Muscle of back (tissue), 11 donors: ENCODE results near the gene LRP1B. TPM values are rescaled to one million over a fixed set of nuclear protein-coding genes. Genes with fewer than 3 reads are reported as not detected.
A peak's percentile ranks its signal among the peaks of the same experiment; 100 is the strongest.

Source experiments
- DNase-seq, 3 donors: peaks; one replicate each; pipeline versions ENCODE4 v3.0.0 to v3.0.0-alpha.2; 2013
- polyA plus RNA-seq, 10 donors: library from polyadenylated mRNA; unstranded; fragments of 120-200 nt; gene quantifications; one replicate each; pipeline ENCODE4 v1.2.1, GENCODE V29; 2013; ENCODE audit not compliant: insufficient read length in 10 of 10

Gene LRP1B
- polyA plus RNA-seq, 10 donors: 0.94 to 2.8 (median 1.9) TPM

DNA sequence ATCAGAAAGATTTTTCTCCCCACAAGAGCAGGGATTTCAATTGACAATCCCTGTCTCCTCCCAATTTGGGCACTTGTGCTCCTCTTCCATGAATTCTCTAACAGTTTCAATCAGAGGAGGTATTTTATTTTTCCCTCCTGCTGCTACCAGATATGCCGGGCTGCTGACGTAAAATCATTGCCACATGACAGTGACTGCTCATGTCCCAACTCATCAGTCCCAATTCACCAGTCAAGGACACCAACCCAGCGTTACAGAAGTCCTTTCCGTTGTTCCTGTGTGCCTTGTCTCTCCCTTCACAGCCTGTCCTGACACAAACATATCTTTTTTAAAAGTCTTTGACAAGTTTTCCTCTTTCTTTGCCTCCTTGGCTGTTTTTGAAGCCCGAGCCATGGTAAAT is 540.2 kb downstream of the LRP1B start:
- no peak for DNase-seq

DNA sequence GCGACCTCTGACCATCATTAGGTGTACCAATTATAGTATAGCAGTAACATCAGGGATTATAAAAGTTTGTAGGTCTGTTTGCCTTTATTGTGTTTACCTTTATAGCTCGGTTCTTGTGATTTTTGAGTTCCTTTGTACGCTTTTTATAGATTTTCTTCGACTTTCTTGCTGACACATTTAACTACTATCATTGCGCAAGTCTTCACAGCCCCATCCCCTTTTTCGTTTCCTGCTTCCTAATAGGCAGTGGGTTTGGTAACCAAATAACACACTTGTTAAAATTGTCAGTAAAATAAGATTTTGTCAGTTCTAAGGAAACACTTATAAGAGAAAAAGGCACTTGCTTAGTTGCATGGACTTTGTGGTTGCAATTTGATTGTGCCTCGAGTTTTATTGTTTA is 541.5 kb downstream of the LRP1B start:
- DNase-seq: no peak

DNA sequence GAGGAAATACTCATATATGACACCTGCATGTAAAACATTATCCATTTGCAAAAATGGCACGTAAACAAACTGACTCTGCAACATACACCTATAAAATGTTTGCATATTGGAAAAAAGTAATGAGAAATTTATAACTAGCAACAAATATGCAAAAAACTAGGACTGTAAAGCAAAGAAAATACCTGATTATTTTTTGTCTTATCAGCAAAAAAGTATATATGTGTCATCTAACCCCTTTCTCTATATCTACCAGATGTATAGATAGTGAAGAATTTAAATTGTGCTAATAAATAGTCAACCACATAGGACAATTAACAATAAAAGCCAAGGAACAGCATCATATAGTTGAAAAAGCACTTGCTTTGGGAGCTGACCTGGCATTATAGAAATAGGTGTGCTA is 543.8 kb downstream of the LRP1B start:
- no peak for DNase-seq

DNA sequence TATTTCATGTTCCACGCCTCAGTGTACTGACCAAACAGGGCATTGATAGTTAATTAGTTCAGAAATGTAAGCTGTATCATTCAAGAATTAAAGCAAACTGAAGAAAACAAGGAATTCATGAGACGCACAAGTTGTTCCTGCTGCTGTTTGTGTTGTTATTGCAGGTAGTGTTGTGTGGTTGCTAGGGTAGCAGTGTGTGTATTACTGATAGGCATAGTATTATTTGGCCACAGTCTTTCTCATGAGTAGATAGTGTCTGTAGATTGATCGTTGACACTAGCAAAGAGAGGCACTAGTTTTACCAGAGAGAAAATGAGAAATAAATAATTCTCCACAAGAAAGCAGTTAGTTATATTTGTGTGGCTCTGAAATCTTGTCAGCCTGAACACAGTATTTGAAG is 548.6 kb downstream of the LRP1B start:
- DNase-seq: no peak

DNA sequence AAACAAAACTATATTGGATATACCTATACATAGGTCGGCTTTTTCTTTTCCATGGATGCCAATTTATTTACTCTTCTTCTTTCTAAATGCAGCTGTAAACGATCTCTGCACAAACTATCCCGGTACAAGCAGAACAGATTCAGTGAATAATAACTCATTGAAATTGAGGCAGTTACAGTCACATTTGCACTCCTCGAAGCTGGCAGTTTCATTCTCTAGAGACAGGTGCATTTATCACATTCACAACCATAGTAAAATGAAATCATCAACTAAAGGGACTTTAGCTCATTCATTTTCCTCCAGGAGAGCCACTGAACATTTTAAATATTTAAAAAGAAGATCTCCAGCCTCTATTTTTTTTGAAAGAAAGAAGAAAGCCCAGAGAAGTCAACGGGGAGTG is 551.7 kb downstream of the LRP1B start:
- DNase-seq: no peak

DNA sequence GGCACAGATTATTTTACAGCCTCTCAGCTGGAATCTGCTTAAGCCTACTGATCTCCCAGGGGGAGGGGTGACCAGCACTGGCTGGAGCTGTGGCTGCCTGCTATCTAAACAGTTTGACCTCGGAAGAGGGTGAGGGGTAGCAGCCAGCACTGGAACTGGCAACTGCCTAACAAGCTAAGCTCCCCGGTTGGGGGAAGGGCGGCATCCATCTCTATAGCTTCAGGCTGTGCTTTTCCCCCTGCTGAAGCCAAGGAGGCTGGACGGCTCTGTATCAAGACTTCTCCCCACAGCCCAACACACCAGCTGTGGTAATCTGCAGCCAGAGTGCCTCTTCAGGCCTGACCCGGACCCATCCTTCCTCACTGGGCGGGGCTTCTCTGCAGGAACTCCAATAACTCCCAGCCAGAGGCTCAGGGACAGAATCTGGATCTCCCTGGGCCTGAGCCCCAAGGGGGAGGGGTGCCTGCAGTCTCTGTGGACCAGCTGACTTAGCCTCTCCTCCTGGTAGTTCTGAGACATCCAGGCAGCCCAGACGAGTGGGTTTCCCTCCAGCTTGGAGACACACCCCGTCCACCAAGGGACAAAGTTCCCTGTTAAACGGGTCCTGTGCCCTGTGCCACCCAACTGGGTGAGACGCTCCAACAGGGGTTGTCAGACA is 560.2 kb downstream of the LRP1B start:
- no peak for DNase-seq

DNA sequence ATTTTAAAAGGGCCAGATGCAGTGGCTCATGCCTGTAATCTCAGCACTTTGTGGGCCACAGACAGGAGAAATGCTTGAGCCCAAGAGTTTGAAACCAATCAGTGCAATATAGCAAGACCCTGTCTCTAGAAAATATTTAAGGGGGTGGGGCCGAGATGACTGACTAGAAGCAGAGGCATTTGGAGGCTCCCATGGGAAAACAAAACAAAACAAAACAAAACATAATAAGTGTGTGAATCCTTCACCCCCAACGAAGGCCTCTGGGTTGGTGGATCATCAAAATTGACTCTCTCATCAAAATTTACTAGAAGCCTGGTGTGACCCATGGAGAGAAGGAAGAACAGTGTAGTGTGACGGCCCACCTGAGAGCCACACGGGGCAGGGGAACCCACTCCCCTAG is 560.9 kb downstream of the LRP1B start:
- no peak for DNase-seq

DNA sequence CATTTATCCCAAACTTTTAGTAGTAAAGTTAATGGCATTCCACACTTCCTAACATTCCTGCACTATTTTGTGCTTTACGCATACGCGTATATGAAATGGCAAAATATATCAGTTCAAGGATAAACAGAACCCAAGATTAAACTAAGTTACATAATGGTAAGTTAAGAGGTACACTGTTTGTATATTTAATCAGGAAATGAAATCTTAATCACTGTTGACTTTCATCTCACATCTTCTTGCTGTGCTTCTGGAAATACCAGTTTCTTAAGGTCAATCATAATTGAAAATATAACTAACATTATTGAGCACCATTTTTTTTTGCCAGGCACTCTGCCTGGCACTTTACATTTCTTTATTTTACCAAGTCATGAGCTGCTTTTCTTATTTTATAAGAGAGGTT is 565.2 kb downstream of the LRP1B start:
- no peak for DNase-seq

DNA sequence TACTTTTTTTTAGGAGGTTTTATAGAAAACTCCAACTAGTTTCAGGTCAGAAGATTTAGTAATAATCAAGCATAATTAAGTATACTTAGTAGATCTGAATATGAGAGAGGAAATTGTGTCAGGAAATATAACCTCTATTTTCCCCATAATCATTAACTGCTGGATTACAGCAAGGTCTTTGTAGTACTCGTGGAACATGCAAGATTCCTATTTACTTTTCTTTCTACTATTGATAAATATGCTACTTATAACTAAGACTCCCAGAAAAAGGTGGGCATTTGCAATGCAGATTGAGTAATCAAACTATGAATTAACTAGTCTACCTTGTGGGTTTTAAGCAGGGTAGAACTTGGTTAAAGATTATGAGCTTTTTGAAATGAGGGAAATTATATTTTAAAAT is 570.1 kb downstream of the LRP1B start:
- no peak for DNase-seq

DNA sequence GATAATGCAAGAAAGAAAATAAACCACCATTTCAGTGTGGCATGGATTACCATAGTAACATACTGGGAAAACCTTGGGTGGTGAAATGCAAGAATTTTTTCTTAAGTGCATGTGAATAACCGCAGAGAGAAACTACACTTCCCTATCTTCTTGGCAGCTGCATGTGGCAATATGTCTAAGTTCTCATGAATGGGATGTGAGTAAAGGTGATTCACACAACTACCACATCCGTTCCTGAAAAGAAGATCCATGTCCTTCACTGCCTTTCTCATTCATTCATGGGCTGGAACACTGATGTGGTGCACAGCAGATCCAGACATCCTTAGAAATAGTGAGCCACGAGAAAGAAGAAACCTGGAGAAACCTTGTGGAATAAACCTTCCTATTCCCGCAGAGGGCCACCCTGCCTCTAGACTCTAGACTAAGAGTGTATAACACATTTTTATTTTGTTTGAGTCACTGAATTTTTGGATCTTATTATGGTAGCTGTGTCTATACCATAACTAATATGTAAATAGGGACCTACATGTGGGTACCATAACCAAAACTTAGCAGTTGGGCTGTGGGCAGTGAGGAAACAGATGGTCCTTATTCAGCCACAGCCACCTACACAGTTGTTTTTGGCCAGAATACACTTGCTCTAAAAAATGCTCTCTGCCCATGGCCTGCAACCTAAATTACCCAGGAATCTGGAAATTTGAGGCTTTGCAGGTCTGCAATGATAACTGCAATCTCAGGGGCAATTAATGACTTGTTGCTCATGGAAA is 573.3 kb downstream of the LRP1B start:
- peak in 2 of 3 donors; percentile 3 to 47 for DNase-seq

DNA sequence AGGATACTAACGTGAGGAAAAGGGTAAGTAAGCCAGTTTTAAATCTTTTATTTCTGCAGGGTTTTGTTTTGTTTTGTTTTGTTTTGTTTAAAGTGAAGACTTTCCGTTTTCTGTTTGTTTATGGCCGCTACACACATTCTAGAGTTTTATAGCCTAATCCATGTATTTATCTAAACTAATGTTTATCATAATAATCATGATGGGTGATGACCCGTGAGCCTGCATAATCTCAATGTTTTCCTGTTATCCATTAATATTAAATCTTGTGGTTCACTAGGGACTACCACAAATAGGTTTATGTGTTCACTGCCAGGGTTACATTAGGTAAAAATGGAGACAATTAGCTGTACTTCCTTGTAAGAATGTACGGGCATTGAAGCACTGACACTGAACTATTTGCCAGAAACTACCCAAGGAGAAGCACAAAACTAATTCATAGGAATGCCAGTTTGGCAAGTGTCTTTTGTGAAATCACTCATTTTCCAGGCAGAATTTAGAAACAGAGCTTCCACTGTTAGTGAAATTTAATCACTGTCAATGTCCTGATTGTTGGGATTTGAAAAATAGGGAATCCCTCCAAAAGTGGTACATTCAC is 574.8 kb downstream of the LRP1B start:
- peak in 1 of 3 donors; percentile 20 for DNase-seq

DNA sequence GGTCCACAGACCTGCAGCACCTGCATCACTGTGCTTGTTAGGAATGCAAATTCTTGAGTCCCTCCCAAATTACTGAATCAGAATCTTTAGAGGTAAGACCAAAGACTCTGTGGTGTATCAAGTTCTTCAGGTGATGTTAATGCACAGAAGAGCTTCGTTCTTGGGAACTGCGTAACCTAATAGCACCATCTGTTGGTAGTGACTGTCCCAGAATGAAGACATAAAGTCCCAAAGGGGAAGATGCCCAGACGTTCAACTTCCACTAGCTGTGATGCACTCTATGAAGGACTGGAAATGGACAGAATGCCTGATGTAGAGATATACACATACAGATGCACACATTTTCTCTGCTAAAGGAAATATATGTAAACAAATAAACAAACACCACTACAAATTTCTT is 576.0 kb downstream of the LRP1B start:
- DNase-seq: peak; percentile 10 to 23 (median 17)

DNA sequence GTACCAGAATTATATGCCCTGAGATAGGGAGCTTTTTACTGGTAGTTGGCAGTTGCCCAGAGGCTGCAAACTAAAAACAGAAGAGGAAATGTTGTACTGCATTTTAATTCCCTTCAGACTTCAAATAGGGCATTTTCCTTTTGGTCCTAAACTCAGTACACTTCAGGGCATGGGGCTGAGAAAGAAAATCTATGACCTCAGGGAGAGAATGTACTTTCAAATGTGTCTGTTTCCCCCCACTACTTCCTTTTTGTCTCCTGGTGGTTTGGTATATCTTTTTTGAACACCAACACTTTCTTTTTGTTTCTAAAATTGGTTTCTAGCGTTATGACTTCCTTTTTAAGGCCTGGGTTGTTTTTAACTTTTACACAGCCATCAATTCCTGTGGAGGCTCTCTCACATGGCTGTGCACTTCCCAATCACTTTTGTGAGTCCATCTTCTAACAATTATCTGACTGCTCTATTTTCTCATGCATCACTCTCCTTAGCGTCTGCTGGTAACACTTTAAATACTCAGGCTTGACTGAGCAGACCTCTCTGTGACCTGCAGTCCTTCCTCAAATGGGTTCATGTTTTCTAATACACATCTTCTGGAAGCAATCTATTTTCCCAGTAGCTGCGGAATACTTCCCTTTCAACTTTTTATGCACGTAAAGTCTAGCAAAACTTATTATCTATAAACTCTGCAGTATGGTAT is 596.0 kb downstream of the LRP1B start:
- peak in 1 of 3 donors; percentile 11 for DNase-seq

DNA sequence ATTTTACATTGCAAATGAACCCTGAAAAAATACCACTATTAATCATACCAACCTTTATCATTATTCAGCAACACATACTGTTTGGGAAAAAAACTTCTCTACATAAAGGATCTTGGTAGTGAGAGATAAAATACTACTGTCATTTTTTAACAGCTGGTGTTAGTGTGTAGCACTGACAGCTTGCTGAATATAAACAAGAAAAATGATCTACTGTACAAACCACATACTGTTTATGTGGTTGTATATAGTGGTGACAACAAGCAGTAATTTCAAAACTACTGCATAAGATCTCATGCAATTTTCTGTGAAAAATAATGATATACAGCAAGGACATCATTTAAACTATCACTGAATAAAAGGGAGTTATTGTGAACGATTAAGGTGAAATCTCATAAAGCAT is 601.2 kb downstream of the LRP1B start:
- no peak for DNase-seq

DNA sequence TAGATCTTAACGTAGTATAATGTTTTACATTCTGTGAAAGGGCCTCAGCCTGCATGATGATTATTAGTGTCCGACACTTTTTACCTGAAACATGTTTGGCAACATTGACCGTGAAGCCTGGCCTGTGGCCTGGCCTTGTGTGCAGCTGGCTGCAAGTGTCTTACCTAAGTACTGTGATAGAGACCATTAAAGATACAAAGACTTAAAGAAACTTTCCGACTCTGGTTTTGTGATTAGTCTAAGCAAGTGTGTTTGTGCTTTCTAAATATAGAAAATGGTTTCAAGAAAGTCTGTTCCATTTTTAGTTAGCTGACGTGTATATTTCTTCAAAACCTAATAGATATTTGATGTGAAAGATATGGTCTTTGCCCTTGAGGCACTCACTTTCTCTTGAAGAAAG is 601.8 kb downstream of the LRP1B start:
- no peak for DNase-seq

DNA sequence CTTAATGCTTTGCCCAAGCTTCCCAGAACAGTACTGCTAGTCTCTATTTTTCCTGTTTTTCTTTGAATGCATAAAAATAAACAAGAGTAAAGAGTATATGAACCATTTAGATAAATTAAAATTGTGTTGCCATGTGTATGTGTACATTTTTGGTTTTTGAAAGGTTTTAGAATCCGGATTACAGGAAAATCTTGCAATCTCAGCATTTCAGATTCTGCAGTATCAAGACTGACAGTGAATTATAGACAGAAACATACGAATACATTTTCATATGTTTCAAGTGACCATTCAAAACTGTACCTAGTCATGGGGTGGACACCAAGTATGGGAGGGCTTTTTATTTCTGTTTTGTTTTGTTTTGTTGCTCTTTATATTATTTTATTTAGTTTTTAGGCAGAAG is 604.1 kb downstream of the LRP1B start:
- DNase-seq: no peak

DNA sequence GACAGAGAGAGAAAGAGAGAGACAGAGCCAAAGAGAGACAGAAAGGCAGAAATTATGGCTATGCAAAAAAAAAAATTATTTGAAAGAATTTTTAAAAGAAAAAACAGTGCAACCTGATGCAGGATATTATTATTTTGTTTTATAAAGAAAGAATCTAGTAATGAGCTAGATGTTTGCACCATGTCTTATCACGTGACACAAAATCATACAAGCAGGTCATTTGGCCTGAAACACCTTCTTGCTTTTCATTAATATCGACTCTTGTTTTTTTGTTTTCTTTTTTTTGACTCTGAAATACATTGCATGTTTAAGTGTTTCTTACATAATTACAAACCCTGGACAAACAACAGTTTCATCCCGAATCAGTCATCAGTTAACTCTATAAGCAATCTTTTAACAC is 606.0 kb downstream of the LRP1B start:
- no peak for DNase-seq

DNA sequence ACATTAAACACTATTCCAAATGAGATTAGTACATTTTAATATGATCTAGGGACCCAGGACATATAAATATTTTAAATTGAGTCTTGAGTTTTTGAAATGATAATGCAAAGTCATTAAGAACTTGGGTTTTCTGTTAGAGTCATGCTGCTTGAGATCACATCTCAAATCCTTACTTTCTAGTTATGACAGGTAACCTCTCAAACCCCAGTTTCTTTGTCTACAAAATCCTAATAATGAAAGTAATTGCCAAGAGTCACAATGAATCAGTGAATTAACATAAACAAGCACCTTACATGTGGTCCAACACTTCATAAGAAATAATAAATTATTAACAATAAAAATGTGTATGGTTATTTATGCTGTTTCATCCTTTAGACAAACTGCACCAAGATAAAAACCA is 607.6 kb downstream of the LRP1B start:
- DNase-seq: no peak

DNA sequence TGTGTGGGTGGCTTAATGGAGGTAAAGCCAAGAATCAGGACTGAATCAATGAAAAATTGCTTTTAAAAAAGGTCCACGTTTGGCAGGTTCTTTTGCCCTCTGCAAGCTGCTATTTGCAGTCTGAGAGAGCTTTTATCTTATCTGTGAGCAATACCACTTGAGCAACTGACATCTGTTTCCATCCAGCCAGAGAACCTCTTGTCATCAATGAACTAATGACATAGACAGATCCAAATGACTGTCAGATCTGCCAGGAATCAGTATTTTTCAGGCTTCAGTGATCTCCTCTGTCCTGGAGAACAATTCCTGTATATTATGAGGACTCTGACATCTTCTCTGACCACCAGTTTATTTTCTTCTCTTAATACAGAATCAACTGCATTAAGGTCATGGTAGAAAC is 608.1 kb downstream of the LRP1B start:
- no peak for DNase-seq

DNA sequence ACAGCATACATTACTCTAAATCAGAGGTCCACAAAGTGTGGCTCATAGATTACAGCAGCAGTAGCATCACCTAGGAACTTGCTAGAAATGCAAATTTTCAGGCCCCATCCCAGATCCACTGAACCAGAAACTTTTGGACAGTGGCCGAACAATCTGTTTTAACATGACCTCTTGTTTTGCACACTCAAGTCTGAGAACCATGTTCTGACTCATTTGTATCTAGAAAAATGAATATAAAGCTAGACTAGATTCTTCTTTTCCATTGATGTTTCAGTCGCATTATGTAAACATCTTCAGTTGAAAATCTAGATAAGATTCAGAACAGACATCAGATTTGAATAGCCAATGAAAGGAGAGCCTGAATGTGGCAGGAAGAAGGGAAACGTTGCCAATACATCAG is 608.8 kb downstream of the LRP1B start:
- no peak for DNase-seq

DNA sequence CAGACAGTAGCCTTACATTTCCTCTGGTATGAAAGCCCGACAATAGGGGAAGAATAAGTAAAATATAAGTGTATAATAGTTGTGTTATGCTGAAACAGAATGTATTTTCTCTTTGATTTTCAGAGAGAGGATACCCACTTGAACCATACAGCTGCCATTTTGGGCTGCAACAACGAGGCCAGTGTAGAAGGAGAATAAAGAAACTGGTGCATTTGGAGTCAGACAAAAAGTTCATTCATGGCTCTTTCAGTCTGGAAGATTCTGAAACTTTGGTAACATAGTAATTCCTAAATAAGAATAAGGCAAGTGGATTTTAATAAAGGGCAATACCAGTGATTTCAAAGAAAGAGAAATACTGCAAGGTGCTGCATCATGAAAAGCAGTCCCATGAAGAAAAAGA is 610.9 kb downstream of the LRP1B start:
- DNase-seq: no peak

DNA sequence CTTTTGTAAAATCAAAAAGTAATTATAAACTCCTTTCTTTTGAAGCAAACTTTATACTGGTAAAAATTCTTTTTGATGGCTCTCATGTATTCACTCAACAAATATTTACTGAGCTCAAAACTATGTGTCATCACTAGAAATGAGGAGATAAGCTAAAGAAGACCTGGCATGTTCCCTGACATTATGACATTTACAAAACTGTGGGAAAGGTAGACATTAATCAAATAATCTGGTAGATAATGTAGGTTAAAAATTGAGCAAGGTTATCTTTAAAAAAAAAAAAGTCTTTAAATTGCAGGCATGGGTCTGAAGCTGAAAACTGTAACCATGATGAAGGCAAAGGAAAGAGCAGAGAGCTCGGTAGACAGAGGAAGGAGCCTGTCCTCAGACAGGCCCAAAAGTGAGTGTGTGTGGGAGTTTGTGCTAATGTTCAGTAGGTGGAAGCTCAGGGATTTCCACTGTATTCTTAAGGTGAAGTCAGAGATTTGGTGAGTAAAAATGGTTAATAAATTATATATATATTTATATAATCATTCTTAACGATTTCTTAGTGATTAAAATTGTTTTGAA is 612.9 kb downstream of the LRP1B start:
- no peak for DNase-seq
